ENCODE measurements around the gene ANAPC4.

Gene ANAPC4

DNA sequence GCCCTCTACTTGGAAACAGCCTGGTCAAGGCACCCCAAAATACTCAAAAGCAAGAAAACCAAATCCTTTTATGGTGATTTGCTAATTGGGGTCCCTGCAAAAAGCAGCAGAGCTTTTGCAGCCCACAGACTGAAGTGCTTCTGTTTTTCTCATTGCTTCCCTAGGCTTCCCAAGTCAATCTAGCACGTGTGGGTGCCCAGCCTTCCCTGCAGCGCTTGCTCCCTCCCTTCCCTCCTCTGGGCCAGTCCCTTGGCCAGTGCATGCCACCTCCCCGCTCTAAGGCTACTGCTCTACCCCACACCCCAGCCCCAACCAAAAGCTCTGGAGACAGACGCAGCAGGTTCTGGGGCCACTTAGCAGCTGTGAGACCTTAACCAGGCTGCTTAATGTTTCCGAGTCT, 53.6 kb downstream of the ANAPC4 start:
- no peak for TF ChIP-seq EZH2 (IDR thresholded peaks at IDR 0.05; ENCODE audit: borderline replicate concordance, low read length)
- no peak for TF ChIP-seq CTCF (IDR thresholded peaks at IDR 0.05; ENCODE audit: low read length)
- H3F3A ChIP-seq (ENCODE audit: insufficient read depth, low read length) = no peaks in the 10 kb centered on the region
- no peaks in the 10 kb centered on the region for H3K36me3 ChIP-seq (ENCODE audit: insufficient read depth, low read length)

GRCh38 chr4:25433966-25434827, 57.1 kb downstream of the ANAPC4 start:
- Histone ChIP-seq H3K36me3 (ENCODE audit: insufficient read depth, low read length) (no peaks in the 10 kb centered on the region), H3K4me1 (ENCODE audit: insufficient read depth, low read length, severe bottlenecking) (no peaks in the 10 kb centered on the region), H3F3A (ENCODE audit: insufficient read depth, low read length) (no peaks in the 10 kb centered on the region), H3K9me2 (ENCODE audit: low read depth, low read length) (no peaks in the 10 kb centered on the region), H3K27me3 (ENCODE audit: insufficient read depth, low read length) (no peaks in the 10 kb centered on the region), H3K9me3 (ENCODE audit: low read length) (no peaks in the 10 kb centered on the region), H3K79me2 (ENCODE audit: insufficient read depth, low read length) (no peaks in the 10 kb centered on the region), H4K20me1 (ENCODE audit: insufficient read depth, low read length) (no peaks in the 10 kb centered on the region), H3K4me3 (ENCODE audit: low read depth, low read length, poor library complexity, severe bottlenecking) (no peak overlapping the region), H3K4me2 (ENCODE audit: low read length) (no peak overlapping the region), H2AFZ (ENCODE audit: low read length) (no peak overlapping the region), H3K9ac (ENCODE audit: low read length) (no peak overlapping the region), H3K27ac (ENCODE audit: low read depth, low read length, poor library complexity, severe bottlenecking) (no peak overlapping the region)
- TF ChIP-seq CTCF (IDR thresholded peaks at IDR 0.05; ENCODE audit: low read length) (no peak), EZH2 (IDR thresholded peaks at IDR 0.05; ENCODE audit: borderline replicate concordance, low read length) (no peak)

More for the DNA sequence above, 53.6 kb downstream of the ANAPC4 start:
- no peak overlapping the region for H3K4me3 ChIP-seq (ENCODE audit: low read depth, low read length, poor library complexity, severe bottlenecking)
- no peak overlapping the region for H3K4me2 ChIP-seq (ENCODE audit: low read length)
- no peaks in the 10 kb centered on the region for H3K9me3 ChIP-seq (ENCODE audit: low read length)
- no peak overlapping the region for H3K9ac ChIP-seq (ENCODE audit: low read length)
- H3K27ac ChIP-seq (ENCODE audit: low read depth, low read length, poor library complexity, severe bottlenecking) = no peak overlapping the region
- H4K20me1 ChIP-seq (ENCODE audit: insufficient read depth, low read length) = no peaks in the 10 kb centered on the region
- no peaks in the 10 kb centered on the region for H3K79me2 ChIP-seq (ENCODE audit: insufficient read depth, low read length)
- H3K4me1 ChIP-seq (ENCODE audit: insufficient read depth, low read length, severe bottlenecking) = no peaks in the 10 kb centered on the region
- no peaks in the 10 kb centered on the region for H3K9me2 ChIP-seq (ENCODE audit: low read depth, low read length)
- H3K27me3 ChIP-seq (ENCODE audit: insufficient read depth, low read length) = no peaks in the 10 kb centered on the region
- no peak overlapping the region for H2AFZ ChIP-seq (ENCODE audit: low read length)

- no peaks in the 10 kb centered on the region for H4K20me1 ChIP-seq (ENCODE audit: insufficient read depth, low read length)
- no peaks in the 10 kb centered on the region for H3K9me2 ChIP-seq (ENCODE audit: low read depth, low read length)
- H3K27me3 ChIP-seq (ENCODE audit: insufficient read depth, low read length) = no peaks in the 10 kb centered on the region
- no peak overlapping the region for H3K9ac ChIP-seq (ENCODE audit: low read length)
- TF ChIP-seq CTCF (IDR thresholded peaks at IDR 0.05; ENCODE audit: low read length) (no peak), EZH2 (IDR thresholded peaks at IDR 0.05; ENCODE audit: borderline replicate concordance, low read length) (no peak)
- no peak overlapping the region for H3K4me3 ChIP-seq (ENCODE audit: low read depth, low read length, poor library complexity, severe bottlenecking)
- H3K9me3 ChIP-seq (ENCODE audit: low read length) = no peaks in the 10 kb centered on the region
- H3K4me2 ChIP-seq (ENCODE audit: low read length) = no peak overlapping the region
- no peak overlapping the region for H3K27ac ChIP-seq (ENCODE audit: low read depth, low read length, poor library complexity, severe bottlenecking)
- no peaks in the 10 kb centered on the region for H3K4me1 ChIP-seq (ENCODE audit: insufficient read depth, low read length, severe bottlenecking)
- no peak overlapping the region for H2AFZ ChIP-seq (ENCODE audit: low read length)
- H3K79me2 ChIP-seq (ENCODE audit: insufficient read depth, low read length) = no peaks in the 10 kb centered on the region
- H3F3A ChIP-seq (ENCODE audit: insufficient read depth, low read length) = no peaks in the 10 kb centered on the region
- no peaks in the 10 kb centered on the region for H3K36me3 ChIP-seq (ENCODE audit: insufficient read depth, low read length)
Measured at GRCh38 chr4:25437926-25438325, 60.9 kb downstream of the ANAPC4 start.

Measured in OCI-LY1 (cell line).